GM19324 (cell line): Measurements from ENCODE around the gene WDR45.
A peak's percentile ranks its signal among the peaks of the same experiment; 100 is the strongest.

Experiments used
- ATAC-seq: cut with Tn5 transposase; IDR thresholded peaks from one replicate; pipeline ENCODE4 v1.9.1; 2021; ENCODE audit warnings: mild to moderate bottlenecking, moderate library complexity; ENCODE audit not compliant: unreplicated experiment, low FRiP score

The WDR45 gene

DNA sequence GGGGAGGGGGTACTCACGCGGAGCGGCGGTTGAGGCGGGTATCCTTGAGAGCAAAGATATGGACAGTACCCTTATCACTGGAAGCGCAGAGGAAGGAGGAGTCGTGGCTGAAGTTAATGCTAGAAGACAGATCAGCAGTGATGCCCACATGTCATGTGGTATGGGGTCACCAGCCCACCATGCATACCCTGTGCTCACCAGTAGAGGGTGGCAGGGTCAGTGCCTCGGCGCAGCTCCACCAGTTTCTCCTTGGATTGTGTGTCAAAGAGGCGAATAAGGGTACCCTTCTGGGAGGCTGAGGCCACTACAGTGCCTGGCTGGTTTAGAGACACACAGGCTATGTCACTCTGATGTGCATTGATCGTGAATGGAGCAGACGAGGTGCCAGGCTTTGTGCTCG, 4.3 kb downstream of the WDR45 start:
- no peak for ATAC-seq

DNA sequence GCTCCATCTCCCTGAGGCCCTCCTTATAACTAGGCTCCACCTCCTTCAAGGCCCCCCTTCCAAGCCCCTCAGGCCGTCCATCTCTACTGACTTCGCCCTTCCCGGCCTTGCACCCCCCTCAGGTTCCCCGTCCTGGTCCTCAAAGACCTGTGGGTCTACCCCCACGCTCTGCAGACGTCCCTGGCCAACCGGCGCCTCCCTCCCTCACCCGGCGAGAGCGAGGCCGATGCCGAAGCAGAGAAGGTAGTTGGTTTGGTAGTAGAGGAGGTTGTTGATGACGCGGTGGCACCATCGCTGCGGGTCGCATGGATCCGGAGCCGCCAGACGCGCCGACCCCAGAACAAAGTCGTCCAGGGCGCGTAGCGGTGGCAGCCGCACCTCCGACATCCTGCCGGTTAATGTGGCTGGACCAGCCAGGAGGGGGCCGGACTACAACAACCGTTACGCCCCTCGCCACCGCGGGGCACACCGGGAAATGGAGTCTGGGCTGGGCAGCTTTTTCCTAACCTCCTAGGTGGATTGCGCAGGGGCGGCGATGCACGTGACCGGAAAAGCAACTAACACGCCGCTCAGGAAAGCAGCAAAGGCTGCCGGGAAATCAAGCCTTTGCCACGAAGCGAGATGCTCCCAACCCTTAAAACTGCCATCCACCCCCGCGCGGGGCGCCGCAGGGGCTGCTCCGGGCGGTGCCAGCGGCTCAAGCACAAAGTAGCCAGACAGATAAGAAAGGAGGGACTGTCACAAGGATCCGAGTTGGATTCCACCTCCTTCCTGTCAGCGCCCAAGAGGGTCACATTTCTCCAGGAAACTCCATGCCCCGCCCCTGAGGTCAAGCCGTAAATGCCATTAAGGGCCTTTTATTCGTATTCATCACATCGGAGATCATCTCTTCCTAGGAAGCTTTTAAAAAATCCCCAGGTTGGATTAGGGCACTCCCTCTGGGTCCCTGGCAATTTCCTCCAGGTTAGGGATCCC, 5.8 kb downstream of the WDR45 start, which contains the start of gene PRAF2:
PRAF2 (minus strand) TSS at position 402 of the 975 bp plus-strand sequence; CDS start at position 387, 15 bp downstream.
- ATAC-seq: peak; percentile 74

- ATAC-seq: no peak
Measured at GRCh38 chrX:49072712-49073095, 7.0 kb downstream of the WDR45 start.

DNA sequence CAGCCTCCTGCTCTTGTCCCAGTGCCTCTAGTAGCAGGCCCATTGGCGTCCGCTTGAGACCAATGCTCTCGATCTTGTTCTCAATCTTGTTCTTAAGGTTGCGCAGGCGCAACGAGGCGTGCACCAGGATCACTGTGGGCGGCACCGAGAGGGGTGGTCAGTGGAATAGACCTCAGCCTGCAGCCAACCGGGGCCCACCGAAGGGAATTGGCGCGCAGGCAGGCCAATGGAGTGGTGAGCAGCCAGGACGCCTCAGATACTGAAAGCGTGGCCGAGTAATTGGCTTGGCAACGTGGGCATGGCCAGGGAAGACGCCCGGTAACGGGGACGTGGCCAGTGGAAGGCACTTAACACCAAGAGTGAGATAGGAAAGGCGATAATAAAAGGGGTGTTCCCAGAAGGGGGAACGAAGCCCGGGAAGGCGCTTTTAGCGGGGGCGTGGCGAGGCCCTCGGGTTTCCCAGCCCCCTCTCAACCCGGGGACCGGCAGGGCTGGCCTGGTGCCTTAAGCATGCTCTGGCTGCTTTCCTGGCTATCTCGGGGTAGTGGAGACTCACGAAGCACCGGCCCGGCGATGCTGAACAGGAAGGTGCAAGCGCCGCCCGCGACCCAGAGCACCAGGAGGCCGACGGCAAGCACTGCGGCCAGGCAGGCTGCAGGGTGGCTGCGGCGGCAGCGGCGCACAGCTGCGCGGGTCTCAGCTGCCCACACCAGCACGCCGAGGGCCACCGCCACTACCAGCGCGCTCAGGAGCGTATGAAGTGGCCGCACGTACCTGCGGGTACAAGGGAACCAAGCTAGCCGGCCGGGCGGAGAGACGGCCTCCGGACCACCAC, 7.6 kb downstream of the WDR45 start:
- no peak for ATAC-seq

GRCh38 chrX:49070988-49071387, 8.7 kb downstream of the WDR45 start:
- ATAC-seq: no peak

GRCh38 chrX:49069038-49069437, 10.6 kb downstream of the WDR45 start:
- ATAC-seq: no peak

- no peak for ATAC-seq
Measured at GRCh38 chrX:49067285-49068120, 12.2 kb downstream of the WDR45 start.

DNA sequence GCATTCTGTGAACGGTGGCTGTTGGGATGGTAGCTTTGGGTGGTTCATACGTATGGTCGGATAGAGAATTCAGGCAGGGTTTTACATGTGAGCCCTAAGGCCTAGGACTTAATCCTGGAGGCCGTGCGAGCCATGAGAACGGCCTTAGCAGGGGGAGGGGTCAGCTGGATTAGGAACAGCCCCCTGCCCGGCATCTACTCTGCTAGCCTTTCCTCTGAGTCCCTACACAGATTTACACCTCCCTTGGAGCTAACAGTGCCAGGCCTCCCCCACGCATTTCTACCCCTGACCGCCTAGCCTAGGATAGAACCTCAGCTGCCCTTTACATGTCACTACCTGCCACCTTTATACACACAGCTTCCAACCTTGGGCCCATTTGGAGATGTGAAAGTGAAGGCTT, 13.0 kb downstream of the WDR45 start:
- no peak for ATAC-seq

DNA sequence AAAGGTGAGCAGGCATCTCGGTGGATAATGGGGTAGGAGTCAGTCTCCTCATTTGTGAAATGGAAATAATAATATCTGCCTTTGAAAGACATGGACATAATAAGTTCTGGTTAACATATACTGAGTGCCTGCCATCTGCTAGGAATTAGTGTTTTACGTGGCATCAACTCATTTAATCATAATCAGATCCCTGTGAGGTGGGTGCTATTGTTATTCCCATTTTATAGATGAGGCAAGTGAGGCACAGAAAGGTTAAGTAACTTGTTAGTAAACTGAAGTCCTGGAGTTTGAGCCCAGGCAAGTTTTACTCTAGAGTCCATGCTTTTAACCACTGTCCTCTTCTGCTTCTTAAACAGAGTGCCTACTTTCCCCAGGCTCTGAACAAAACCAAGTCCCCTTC, 13.4 kb downstream of the WDR45 start:
- ATAC-seq: no peak

GRCh38 chrX:49064735-49065134, 15.0 kb downstream of the WDR45 start:
- no peak for ATAC-seq

DNA sequence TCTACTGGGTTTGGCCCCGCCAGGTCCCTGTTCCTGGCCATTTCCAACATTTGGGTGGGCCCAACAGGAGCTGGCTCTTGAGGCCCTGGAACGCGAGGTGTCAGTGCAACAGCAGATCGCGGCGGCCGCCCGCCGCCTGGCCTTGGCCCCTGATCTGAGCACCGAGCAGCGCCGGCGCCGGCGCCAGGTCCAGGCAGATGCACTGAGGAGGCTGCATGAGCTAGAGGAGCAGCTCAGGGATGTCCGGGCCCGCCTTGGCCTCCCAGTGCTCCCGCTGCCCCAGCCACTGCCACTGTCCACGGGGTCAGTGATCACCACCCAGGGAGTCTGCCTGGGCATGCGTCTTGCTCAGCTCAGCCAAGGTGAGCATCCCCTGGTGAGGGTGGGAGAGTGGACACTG, 15.4 kb downstream of the WDR45 start:
- no peak for ATAC-seq

DNA sequence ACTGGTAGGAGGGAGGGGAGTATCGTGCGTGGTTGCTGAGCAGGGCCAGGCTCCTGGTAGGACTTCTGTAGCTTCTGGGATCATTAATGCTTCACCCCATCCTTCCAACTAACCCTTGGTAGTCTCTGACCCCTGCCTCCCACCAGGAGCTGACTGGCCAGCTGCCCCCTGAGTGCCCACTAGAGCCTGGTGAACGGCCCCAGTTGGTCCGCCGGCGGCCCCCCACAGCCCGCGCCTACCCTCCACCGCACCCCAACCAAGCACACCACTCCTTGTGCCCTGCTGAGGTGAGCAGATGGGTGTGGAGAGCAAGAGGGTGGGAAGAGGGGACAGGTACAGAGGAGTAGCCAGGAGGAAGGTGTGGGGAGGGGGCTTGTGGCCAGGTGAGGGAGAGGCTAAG, 16.0 kb downstream of the WDR45 start:
- ATAC-seq: no peak

DNA sequence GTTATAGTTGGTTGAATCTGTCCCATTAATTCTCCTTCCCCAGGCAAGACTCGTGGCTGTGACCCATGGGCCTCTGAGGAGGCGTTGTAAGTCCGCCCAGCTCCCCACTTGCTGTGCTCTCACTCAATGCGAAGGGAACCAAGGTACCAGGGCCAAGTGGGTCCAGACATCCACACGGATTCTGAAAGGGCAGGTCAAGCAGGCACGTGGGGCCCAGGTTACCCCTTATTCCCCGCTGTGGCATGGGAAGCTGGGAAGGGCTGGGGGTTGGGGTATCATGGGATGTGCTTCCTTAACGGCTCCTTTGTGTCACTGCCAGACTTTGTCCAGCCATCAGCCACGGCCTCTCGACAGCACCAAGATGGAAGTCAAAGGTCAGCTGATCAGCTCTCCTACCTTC, 17.8 kb downstream of the WDR45 start:
- ATAC-seq: no peak

DNA sequence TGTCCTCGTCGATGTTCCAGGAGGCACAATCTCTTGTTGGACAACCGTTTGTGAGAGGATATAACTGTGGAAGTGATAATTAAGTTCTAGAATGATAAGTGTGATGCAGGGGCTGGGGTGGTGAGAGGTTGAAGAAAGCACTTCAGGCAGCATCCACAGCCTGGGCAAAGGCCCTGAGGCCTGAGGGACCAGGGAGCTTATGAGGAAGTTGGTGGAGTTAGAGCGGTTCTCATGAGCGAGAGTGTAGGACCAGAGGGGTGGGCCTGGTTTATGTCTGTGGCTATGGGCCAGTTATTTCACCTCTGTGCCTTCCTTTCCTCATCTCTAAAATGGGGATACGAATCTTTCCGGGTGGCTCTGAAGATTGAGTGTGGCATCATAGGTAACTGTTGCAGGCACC, 18.2 kb downstream of the WDR45 start:
- no peak for ATAC-seq

- no peak for ATAC-seq
Measured at GRCh38 chrX:49060914-49061313, 18.8 kb downstream of the WDR45 start.

DNA sequence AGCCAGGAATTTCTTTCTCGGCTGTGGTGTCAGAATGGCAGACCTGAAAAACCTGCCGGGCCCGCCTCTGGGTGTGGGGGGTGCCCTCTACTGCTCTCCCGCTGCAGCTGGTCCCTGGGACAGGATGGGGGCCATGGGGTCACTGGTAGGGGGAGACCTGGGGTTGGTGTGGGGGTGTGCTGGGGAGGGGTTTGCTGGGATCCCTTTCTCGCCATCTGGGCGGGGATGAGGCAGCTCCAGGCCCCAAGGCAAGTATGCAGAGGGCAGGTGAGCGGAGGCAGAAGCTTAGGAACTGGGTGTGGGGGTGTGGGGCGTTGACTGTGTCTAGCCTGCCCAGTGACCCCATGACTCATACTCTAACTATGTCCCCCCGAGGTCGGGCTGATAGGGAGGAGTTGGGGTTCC, 20.0 kb downstream of the WDR45 start:
- ATAC-seq: no peak

DNA sequence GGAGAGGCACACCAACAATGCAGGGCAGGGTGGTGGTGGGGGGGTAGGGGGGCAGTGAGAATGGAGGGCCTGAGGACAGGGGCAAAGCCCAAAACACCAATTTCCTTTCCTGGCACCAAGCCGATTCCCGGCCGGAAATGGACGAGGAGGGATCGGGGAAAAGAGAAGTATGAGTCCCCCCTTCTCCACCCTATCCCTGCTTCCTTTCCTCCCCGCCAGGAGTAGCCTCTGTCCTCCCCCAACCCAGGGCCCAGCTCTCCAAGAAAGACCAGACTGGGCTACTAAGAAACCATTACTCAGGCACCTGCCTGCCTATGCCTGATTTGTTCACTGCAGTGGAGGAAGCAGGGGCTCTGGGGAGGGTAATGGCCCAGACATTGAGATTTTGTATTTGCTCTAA, 20.5 kb downstream of the WDR45 start:
- ATAC-seq: no peak

GRCh38 chrX:49058794-49059193, 20.9 kb downstream of the WDR45 start, which contains the start of gene CCDC120:
Gene CCDC120, plus strand, starts transcription at chrX:49058999. Its CDS starts 3,043 bp downstream, at chrX:49062042.
- ATAC-seq: no peak

DNA sequence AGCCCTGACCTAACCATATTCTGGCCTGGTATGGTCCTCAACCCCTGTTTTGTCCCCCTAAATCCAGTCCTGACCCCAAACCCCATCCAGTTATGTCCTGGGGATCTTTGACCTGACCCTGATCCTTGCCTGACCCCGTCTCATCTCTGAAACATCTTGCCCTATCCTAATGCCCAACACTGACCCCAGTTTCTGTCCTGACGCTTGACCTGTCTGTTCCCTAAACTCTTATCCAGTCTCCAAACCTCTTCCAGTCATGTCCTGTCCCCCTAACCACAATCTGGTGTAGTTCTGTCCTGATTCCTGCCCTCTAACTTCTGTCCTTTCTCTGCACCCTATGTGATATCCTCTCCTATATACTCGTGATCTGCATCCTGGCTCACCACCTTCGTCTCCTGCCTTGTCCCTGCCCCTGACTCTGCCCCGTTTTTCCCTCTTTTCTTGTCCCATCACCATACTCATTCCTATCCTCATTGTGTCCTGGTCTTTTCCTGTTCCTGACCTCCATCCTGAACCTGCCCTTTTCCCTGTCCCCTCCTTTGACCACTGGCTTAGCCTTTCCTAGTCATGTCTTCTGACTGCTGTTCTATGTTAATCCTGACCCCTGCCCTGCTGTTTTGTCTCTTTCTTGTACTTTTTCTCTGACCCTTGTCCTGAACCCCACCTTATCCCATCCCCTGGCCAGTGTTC, 25.5 kb downstream of the WDR45 start:
- ATAC-seq: no peak
